HG03460 (cell line): ENCODE measurements around the gene SH2B2.

ENCODE experiments used
- ATAC-seq: cut with Tn5 transposase; IDR thresholded peaks from one replicate; pipeline ENCODE4 v1.9.1; 2021; ENCODE audit not compliant: unreplicated experiment

SH2B2 gene

GRCh38 chr7:102286237-102287110 lies at the start of gene SH2B2:
Gene SH2B2, plus strand, starts transcription at chr7:102286868. Its CDS starts 13,683 bp downstream, at chr7:102300551.
- no peak for ATAC-seq

GRCh38 chr7:102239206-102239820 lies 47.4 kb upstream of the SH2B2 start:
- no peak for ATAC-seq

GRCh38 chr7:102241431-102241830 lies 45.2 kb upstream of the SH2B2 start:
- ATAC-seq = no peak

- ATAC-seq = no peak
Measured at GRCh38 chr7:102244601-102245000, 42.1 kb upstream of the SH2B2 start.

GRCh38 chr7:102248081-102248455 lies 38.6 kb upstream of the SH2B2 start:
- ATAC-seq = no peak

GRCh38 chr7:102248456-102249395 lies 37.9 kb upstream of the SH2B2 start:
- no peak for ATAC-seq

GRCh38 chr7:102251531-102252365 lies 34.9 kb upstream of the SH2B2 start:
- ATAC-seq = no peak

- ATAC-seq = no peak
Measured at GRCh38 chr7:102252366-102252982, 34.2 kb upstream of the SH2B2 start.

GRCh38 chr7:102253066-102253972 lies 33.3 kb upstream of the SH2B2 start:
- ATAC-seq = no peak

- ATAC-seq = no peak
Measured at GRCh38 chr7:102253973-102254370, 32.7 kb upstream of the SH2B2 start.

GRCh38 chr7:102254521-102254920 lies 32.1 kb upstream of the SH2B2 start:
- ATAC-seq = no peak

GRCh38 chr7:102255501-102255900 lies 31.2 kb upstream of the SH2B2 start:
- no peak for ATAC-seq

- no peak for ATAC-seq
Measured at GRCh38 chr7:102255916-102256315, 30.8 kb upstream of the SH2B2 start.

GRCh38 chr7:102258073-102258748 lies 28.5 kb upstream of the SH2B2 start:
- no peak for ATAC-seq

GRCh38 chr7:102258749-102259107 lies 27.9 kb upstream of the SH2B2 start:
- no peak for ATAC-seq

- ATAC-seq = no peak
Measured at GRCh38 chr7:102260856-102261255, 25.8 kb upstream of the SH2B2 start.

GRCh38 chr7:102261451-102261850 lies 25.2 kb upstream of the SH2B2 start:
- ATAC-seq = no peak

- no peak for ATAC-seq
Measured at GRCh38 chr7:102262546-102262945, 24.1 kb upstream of the SH2B2 start.
